ENCODE results near the gene NNT.
"Not testable (repeated sequence)": the region's sequence is repeated elsewhere in the genome, so short reads cannot be mapped to it uniquely, and the experiment has no call there.

The NNT gene

GRCh38 chr5:43631182-43631910, 28.4 kb downstream of the NNT start:
- DNase-seq = peak; percentile 24 to 67

DNA sequence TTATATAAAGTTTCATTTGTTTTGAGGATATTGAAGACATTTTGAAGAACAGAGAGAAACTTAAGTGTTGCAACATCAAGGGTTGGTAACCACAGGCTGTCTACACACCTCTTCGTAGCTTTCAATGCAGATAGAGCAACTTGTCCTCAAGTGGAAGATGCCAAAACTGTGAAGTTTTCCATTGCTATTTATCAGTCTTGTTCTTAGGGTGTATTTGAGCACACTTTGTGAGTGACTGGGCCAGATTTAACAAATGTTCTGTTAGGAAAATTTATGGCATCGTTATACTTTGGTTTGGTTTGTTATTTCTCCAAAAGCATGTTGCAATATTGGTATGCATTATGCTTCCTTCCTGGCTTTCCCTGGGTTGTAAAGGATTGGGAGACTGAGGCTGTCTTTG, 31.6 kb downstream of the NNT start:
- DNase-seq = no peak

DNA sequence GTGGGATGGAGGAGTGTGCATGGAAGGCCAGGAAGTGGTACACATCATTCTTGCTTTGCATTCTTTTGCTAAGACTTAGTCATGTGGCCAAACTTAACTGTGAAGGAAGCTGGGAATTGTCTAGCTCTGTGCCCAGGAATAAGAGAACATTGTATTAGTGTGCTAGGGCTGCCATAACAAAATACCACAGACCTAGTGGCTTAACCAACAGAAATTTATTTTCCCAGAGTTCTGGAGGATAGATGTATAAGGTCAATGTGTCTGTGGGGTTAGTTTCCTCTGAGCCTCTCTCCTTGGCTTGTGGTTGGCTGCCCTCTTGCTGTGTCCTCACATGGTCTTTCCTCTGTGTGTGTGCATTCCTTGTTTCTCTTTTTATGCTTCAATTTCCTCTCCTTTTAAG, 32.4 kb downstream of the NNT start:
- DNase-seq = no peak

- no peak for DNase-seq
These were observed 33.1 kb downstream of the NNT start for GRCh38 chr5:43636076-43636475.

GRCh38 chr5:43637416-43637815, 34.4 kb downstream of the NNT start:
- no peak for DNase-seq

DNA sequence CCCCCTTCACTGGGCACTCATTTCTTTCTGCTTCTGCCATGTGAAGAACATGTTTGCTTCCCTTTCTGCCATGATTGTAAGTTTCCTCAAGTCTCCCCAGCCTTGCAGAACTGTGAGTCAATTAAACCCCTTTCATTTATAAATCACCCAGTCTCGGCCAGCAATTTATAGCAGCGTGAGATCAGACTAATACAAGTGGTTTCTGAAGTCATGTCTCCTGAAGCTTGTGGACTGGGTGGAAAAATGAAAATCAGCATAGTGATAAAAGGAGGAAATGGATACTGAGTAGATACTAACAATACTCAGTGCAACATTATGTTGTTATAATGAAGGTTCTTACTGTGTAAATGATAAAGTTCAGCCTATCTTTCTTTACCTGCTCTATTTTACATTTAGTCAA, 35.1 kb downstream of the NNT start:
- DNase-seq = no peak

GRCh38 chr5:43638546-43638945, 35.6 kb downstream of the NNT start:
- no peak for DNase-seq

DNA sequence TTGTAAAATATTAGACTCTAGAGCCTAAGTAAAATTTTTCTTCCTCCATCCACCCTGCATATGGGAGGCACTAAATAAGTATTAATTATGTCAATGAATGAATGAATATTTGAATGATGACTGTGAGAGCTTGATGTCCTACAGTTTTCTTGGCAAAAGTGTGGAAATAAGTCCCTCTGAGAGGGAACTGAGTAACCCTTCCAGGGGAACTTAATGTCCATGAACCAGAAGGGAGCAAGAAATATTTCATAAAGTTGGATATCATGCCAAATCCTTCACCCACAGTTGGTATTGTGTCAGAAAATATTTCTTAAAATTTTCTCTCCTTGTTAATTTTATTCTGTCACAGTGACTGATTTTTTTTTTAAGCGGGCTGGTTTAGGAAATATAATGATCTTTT, 36.6 kb downstream of the NNT start:
- no peak for DNase-seq

- no peak for DNase-seq
These were observed 39.4 kb downstream of the NNT start for GRCh38 chr5:43642428-43642827.

DNA sequence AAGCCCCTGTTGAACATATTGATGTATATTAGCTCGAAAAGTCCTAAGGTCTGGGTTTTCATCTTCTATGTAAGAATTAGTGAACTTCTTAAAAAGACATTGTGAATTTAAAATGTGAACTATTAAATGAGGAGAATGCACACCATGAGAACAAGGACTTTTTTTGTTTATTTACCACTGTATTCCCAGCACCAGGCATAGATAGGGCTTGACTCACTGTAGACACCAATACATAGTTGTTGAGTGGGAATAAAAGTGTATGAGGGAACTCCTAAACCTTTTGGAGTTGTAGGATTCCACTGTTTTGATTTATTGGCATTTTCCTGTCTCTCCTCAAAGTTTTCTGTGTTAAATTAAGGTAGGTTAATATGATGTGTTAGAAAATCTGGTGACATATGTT, 40.3 kb downstream of the NNT start:
- no peak for DNase-seq

- no peak for DNase-seq
These were observed 40.8 kb downstream of the NNT start for GRCh38 chr5:43643750-43644149.

DNA sequence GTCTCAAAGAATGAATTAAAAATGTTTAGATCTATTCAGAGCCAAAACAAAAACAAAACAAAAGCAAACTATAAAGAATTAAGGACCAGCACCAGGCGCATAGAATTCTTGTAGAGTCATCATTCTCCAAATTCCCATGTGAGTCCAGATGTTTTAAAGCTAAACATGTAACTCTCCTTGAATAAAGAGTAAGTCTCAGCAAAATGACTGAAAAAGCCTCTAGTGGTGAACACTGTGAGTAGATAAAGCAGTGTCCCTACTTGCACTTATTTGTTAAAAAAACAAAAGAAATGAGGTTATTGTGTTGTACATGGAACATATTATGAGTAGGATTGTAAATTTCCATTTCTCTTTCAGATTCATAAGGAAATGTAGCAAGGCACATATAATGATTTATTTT, 44.0 kb downstream of the NNT start:
- DNase-seq = no peak

GRCh38 chr5:43647789-43648188, 44.8 kb downstream of the NNT start:
- no peak for DNase-seq

- DNase-seq = no peak
These were observed 45.6 kb downstream of the NNT start for GRCh38 chr5:43648499-43649124.

- no peak for DNase-seq
These were observed 46.3 kb downstream of the NNT start for GRCh38 chr5:43649256-43649655.

- no peak for DNase-seq
These were observed 49.7 kb downstream of the NNT start for GRCh38 chr5:43652537-43653302.

- no peak for DNase-seq
These were observed 55.5 kb downstream of the NNT start for GRCh38 chr5:43658509-43658908.

- DNase-seq = no peak
These were observed 56.1 kb downstream of the NNT start for GRCh38 chr5:43659075-43659474.

GRCh38 chr5:43661102-43661501, 58.1 kb downstream of the NNT start:
- peak in 1 of 2 donors; percentile 29 for DNase-seq

- DNase-seq = no peak
These were observed 60.9 kb downstream of the NNT start for GRCh38 chr5:43663916-43664315.

DNA sequence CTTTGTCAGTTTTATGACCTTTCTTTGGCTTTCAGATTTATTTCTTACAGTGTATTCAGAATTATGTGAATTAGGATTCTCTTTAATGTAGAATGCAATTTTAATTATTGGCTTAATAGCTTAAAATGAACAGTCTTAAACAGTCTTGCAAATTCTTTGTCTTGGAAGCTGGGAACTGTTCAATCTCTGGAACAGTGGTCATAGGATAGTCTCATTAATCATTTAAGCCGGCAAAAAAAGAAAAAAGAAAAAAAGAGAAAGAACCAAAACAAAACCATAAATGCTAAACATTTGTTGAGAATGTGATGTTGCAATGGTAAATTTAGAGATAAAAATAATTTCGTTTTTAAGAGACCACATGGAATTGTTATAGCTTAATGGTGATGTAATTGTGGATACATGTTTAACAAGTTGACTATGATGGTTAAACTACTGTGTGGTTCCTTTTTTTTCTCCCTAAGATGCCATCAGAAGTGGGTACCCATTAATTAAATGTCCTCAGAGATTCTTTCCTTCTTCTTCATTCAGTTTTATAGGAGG, 61.6 kb downstream of the NNT start:
- DNase-seq = no peak

DNA sequence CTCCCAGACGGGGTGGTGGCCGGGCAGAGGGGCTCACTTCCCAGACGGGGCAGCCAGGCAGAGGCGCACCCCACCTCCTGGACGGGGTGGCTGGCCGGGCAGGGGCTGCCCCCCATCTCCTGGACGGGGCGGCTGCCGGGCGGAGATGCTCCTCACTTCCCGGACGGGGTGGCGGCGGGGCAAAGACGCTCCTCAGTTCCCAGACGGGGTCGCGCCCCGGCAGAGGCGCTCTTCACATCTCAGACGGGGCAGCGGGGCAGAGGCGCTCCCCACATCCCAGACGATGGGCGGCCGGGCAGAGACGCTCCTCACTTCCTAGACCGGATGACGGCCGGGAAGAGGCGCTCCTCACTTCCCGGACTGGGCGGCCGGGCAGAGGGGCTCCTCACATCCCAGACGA, 62.8 kb downstream of the NNT start:
- DNase-seq = not testable (repeated sequence)

GRCh38 chr5:43666728-43667127, 63.7 kb downstream of the NNT start:
- not testable (repeated sequence) for DNase-seq

DNA sequence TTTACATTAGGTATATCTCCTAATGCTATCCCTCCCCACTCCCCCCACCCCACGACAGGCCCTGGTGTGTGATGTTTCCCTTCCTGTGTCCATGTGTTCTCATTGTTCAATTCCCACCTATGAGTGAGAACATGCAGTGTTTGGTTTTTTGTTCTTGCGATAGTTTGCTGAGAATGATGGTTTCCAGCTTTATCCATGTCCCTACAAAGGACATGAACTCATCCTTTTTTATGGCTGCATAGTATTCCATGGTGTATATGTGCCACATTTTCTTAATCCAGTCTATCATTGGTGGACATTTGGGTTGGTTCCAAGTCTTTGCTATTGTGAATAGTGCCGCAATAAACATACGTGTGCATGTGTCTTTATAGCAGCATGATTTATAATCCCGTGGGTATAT, 64.4 kb downstream of the NNT start:
- DNase-seq = not testable (repeated sequence)

Measured in CD4-positive, alpha-beta T cell treated with Interferon alpha-2 for 1 hour (primary cell).